Activated T-cell treated with anti-CD3 and anti-CD28 coated beads, Interleukin-2, amount 50 U/mL, for 24 hours (primary cell): Measurements from ENCODE around the gene SREBF1.

ENCODE experiments used
- DNase-seq: peaks from one replicate; pipeline ENCODE4 v3.0.0-alpha.2; 2020
- H3K27ac Mint-ChIP-seq: 2 replicates; pipeline ENCODE4 v1.8.0; 2020; ENCODE audit warnings: mild to moderate bottlenecking, mixed read lengths
- H3K27me3 Mint-ChIP-seq: 2 replicates; pipeline ENCODE4 v1.8.0; 2020; ENCODE audit warnings: mixed read lengths
- H3K36me3 Mint-ChIP-seq: 2 replicates; pipeline ENCODE4 v1.8.0; 2020; ENCODE audit warnings: low read depth, mixed read lengths
- H3K4me1 Mint-ChIP-seq: 2 replicates; pipeline ENCODE4 v1.8.0; 2020; ENCODE audit warnings: low read depth, mixed read lengths
- H3K4me3 Mint-ChIP-seq: 2 replicates; pipeline ENCODE4 v1.8.0; 2020; ENCODE audit warnings: mild to moderate bottlenecking, moderate library complexity, mixed read lengths
- H3K9me3 Mint-ChIP-seq: 2 replicates; pipeline ENCODE4 v1.8.0; 2020; ENCODE audit warnings: mixed read lengths

The SREBF1 gene

GRCh38 chr17:17795946-17796786 is 40.6 kb downstream of the SREBF1 start:
- Mint-ChIP-seq H3K4me3 (no peak overlapping the region), H3K27ac (no peak overlapping the region), H3K9me3 (no peaks in the 10 kb centered on the region), H3K36me3 (peaks cover 47% of the 10 kb centered on the region), H3K27me3 (no peaks in the 10 kb centered on the region), H3K4me1 (peaks cover 25% of the 10 kb centered on the region)
- no peak for DNase-seq

GRCh38 chr17:17795296-17795695 is 41.5 kb downstream of the SREBF1 start:
- Mint-ChIP-seq H3K27me3 (no peaks in the 10 kb centered on the region), H3K36me3 (peaks cover 47% of the 10 kb centered on the region), H3K4me1 (peaks cover 25% of the 10 kb centered on the region), H3K9me3 (no peaks in the 10 kb centered on the region), H3K27ac (no peak overlapping the region), H3K4me3 (no peak overlapping the region)
- no peak for DNase-seq

DNA sequence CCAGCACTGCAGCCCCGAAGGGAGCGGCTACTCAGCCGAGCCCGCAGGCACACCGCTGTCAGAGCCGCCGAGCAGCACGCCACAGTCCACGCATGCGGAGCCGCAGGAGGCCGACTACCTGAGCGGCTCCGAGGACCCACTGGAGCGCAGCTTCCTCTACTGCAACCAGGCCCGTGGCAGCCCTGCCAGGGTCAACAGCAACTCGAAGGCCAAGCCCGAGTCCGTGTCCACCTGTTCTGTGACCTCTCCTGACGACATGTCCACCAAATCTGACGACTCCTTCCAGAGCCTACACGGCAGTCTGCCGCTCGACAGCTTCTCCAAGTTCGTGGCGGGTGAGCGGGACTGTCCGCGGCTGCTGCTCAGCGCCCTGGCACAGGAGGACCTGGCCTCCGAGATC is 42.4 kb downstream of the SREBF1 start:
- DNase-seq: no peak
- no peaks in the 10 kb centered on the region for H3K27me3 Mint-ChIP-seq
- no peaks in the 10 kb centered on the region for H3K9me3 Mint-ChIP-seq
- H3K4me3 Mint-ChIP-seq: no peak overlapping the region
- H3K36me3 Mint-ChIP-seq: peaks cover 44% of the 10 kb centered on the region
- no peak overlapping the region for H3K27ac Mint-ChIP-seq
- H3K4me1 Mint-ChIP-seq: peaks cover 25% of the 10 kb centered on the region

- Mint-ChIP-seq H3K9me3 (no peaks in the 10 kb centered on the region), H3K27ac (peak overlapping the region; percentile 50), H3K27me3 (no peaks in the 10 kb centered on the region), H3K4me3 (no peak overlapping the region), H3K36me3 (peaks cover 42% of the 10 kb centered on the region), H3K4me1 (peaks cover 25% of the 10 kb centered on the region)
- no peak for DNase-seq
These were observed 43.2 kb downstream of the SREBF1 start for GRCh38 chr17:17793378-17794214.

GRCh38 chr17:17792551-17793377 is 44.0 kb downstream of the SREBF1 start:
- peaks cover 25% of the 10 kb centered on the region for H3K4me1 Mint-ChIP-seq

DNA sequence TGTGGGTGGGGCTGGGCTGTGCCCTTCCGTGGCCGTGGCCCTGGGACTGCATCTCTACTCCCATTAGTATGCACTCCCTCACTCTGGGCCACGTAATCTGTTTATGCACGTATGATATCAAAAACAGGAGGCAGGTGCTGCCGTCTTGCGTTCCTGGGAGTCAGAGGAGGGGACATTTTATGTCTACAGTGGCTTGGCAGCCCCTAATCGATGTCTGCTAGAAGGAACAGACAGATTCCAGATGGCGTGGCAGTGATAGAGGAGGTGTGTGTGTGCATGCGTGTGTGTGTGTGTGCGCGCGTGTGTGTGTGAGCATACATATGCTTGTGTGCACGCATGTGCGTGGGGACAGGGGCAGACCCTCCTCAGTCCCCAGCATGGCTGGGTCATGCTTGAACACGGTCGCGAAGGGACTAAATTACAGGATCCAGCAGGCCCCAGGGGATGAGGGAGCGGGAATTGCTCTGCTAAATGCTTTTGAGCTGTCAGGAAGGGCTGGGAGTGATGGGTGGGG is 44.7 kb downstream of the SREBF1 start:
- H3K4me1 Mint-ChIP-seq: peaks cover 25% of the 10 kb centered on the region
- H3K27ac Mint-ChIP-seq: peak overlapping the region; percentile 55
- peaks cover 34% of the 10 kb centered on the region for H3K36me3 Mint-ChIP-seq
- H3K27me3 Mint-ChIP-seq: no peaks in the 10 kb centered on the region
- no peak overlapping the region for H3K4me3 Mint-ChIP-seq
- no peaks in the 10 kb centered on the region for H3K9me3 Mint-ChIP-seq
- no peak for DNase-seq

More at GRCh38 chr17:17792551-17793377, 44.0 kb downstream of the SREBF1 start:
- Mint-ChIP-seq H3K27ac (peak overlapping the region; percentile 68), H3K9me3 (no peaks in the 10 kb centered on the region), H3K27me3 (no peaks in the 10 kb centered on the region), H3K36me3 (peaks cover 40% of the 10 kb centered on the region), H3K4me3 (peak overlapping the region; percentile 27)
- peak; percentile 63 for DNase-seq

GRCh38 chr17:17790637-17791464 is 45.9 kb downstream of the SREBF1 start:
- H3K27ac Mint-ChIP-seq: no peak overlapping the region
- no peaks in the 10 kb centered on the region for H3K27me3 Mint-ChIP-seq
- H3K4me3 Mint-ChIP-seq: no peak overlapping the region
- peaks cover 25% of the 10 kb centered on the region for H3K4me1 Mint-ChIP-seq
- DNase-seq: no peak
- H3K36me3 Mint-ChIP-seq: peaks cover 24% of the 10 kb centered on the region
- H3K9me3 Mint-ChIP-seq: no peaks in the 10 kb centered on the region

DNA sequence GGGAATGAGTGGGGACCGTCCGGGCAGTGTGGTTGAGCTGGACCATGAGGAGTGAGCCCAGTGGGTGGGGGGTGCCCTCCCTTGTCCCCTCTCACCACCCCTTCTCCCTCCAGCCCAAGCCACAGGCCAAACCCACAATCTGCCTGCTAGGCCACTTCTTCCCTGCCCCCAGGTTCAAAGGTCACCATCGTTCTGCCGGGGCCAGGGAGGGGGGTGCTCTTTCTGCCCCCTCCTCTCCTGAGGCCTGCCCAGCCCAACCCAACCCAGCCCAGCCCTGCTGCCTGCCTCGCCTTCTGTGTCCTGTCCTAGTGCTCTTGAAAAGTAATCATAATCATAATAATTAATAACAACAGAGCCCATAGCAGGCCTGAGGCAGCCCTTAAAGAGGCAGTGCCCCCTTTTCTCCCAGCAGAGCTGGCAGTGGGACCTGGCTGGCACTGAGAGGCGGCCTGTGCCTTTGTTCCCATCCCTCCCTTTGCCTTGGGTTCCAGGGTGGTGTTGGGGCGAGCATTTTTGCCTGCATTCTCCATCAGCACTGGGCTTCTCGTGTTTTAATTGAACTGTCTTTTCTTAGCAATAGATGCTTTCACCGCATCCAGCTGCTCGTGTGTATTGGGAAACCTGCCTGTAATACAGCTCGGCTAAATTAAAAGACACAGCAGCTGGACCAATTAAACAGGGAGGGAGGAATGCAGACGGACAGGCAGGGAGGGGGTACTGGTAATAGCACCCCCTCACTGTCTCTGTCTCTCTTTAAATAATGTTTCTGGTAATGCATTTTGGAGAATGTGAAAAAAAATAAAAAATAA is 46.8 kb downstream of the SREBF1 start:
- Mint-ChIP-seq H3K27ac (no peak overlapping the region), H3K27me3 (no peaks in the 10 kb centered on the region), H3K4me1 (peaks cover 32% of the 10 kb centered on the region), H3K36me3 (peaks cover 16% of the 10 kb centered on the region), H3K4me3 (no peak overlapping the region), H3K9me3 (no peaks in the 10 kb centered on the region)
- no peak for DNase-seq

- Mint-ChIP-seq H3K27ac (no peak overlapping the region), H3K9me3 (no peaks in the 10 kb centered on the region), H3K4me1 (peaks cover 38% of the 10 kb centered on the region), H3K4me3 (no peak overlapping the region), H3K36me3 (peaks cover 12% of the 10 kb centered on the region), H3K27me3 (no peaks in the 10 kb centered on the region)
- DNase-seq: no peak
These were observed 47.4 kb downstream of the SREBF1 start for GRCh38 chr17:17789410-17789809.

DNA sequence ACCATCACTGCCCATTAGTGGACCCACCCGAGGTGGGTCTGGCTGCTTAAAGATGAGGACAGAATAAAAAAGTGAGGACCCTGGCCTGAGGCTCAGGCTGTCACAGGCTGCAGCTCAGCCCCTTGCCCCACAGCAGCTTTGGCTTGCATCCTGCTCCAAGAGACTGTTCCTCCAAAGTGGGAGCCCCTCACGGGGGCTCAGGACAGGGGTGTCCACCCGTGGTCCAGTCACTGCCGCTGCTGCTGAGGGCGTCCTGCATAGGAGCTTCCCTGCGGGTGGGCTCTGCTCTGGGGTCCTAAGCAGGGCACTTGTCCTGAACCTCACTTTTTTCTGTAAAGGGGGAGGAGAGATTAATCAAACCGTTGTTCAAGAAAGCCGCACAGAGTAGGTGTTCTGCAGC is 47.8 kb downstream of the SREBF1 start:
- H3K4me3 Mint-ChIP-seq: no peak overlapping the region
- peaks cover 41% of the 10 kb centered on the region for H3K4me1 Mint-ChIP-seq
- peaks cover 8% of the 10 kb centered on the region for H3K36me3 Mint-ChIP-seq
- no peaks in the 10 kb centered on the region for H3K27me3 Mint-ChIP-seq
- no peak overlapping the region for H3K27ac Mint-ChIP-seq
- no peaks in the 10 kb centered on the region for H3K9me3 Mint-ChIP-seq
- no peak for DNase-seq

DNA sequence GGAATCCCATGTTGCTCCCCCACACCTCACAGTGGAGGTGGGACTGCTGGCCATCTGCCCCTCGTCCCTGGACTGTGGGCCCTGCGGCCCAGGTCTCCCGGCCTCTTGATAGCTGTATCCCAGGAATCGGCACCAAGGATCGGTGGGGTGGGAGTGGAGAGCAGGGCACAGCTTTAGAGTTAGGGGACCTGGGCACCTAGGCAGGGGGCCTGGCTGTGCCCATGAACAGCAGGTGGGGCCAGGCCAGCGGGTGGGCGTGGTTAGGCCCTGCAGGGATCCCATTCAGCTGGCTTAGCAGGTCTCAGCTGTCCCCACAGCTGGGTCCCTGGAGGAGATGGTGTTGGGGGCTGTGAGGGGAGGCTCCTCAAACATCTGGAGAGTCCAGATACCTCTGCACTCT is 49.2 kb downstream of the SREBF1 start:
- H3K9me3 Mint-ChIP-seq: no peaks in the 10 kb centered on the region
- peak overlapping the region; percentile 37 for H3K27ac Mint-ChIP-seq

DNA sequence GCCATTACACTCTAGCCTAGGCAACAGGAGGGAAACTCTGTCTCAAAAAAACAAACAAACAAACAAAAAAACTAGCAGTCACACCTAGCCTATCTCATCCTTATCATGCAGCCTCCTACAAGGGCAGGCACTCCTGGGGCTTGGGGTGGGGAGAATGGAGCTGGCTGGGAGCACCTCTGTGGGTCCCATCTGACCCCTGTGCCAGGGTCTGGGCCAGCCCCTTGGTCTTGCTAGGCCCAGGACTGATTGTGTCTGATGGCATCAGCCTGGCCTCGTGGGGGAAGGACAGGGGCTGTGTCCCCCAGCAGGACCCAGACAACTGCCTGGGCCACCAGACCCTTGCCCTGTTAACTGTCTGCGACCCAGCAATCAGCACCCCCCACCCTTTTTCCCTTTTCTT is 49.8 kb downstream of the SREBF1 start:
- H3K36me3 Mint-ChIP-seq: no peaks in the 10 kb centered on the region
- no peaks in the 10 kb centered on the region for H3K27me3 Mint-ChIP-seq
- H3K4me1 Mint-ChIP-seq: peaks cover 26% of the 10 kb centered on the region
- no peak overlapping the region for H3K4me3 Mint-ChIP-seq
- peak overlapping the region; percentile 37 for H3K27ac Mint-ChIP-seq
- no peak for DNase-seq
- H3K9me3 Mint-ChIP-seq: no peaks in the 10 kb centered on the region

More for the DNA sequence above, 49.2 kb downstream of the SREBF1 start:
- Mint-ChIP-seq H3K27me3 (no peaks in the 10 kb centered on the region), H3K36me3 (no peaks in the 10 kb centered on the region), H3K4me1 (peaks cover 32% of the 10 kb centered on the region), H3K4me3 (no peak overlapping the region)
- no peak for DNase-seq

GRCh38 chr17:17785407-17785806 is 51.4 kb downstream of the SREBF1 start:
- Mint-ChIP-seq H3K36me3 (no peaks in the 10 kb centered on the region), H3K4me1 (peaks cover 26% of the 10 kb centered on the region), H3K4me3 (no peak overlapping the region), H3K27ac (no peak overlapping the region), H3K9me3 (no peaks in the 10 kb centered on the region), H3K27me3 (peaks cover 3% of the 10 kb centered on the region)
- DNase-seq: no peak
